Activated T-cell treated with anti-CD3 and anti-CD28 coated beads, Interleukin-2, amount 50 U/mL, for 4 hours (primary cell): ENCODE results near the gene MRAS. TPM values are rescaled to one million over a fixed set of nuclear protein-coding genes. Genes with fewer than 3 reads are reported as not detected.
A peak's percentile ranks its signal among the peaks of the same experiment; 100 is the strongest.

ENCODE experiments used
- ATAC-seq, 2 donors: fragments of 200-7000 bp; cut with Tn5 transposase; one replicate each; pipeline ENCODE4 v1.10.0; 2021
- DNase-seq: peaks from one replicate; pipeline ENCODE4 v3.0.0-alpha.2; 2020
- H3K27me3 Mint-ChIP-seq: one replicate; pipeline ENCODE4 v1.8.0; 2021; ENCODE audit warnings: low read depth, mixed read lengths
- H3K36me3 Mint-ChIP-seq: one replicate; pipeline ENCODE4 v1.8.0; 2022; ENCODE audit warnings: mixed read lengths; ENCODE audit not compliant: insufficient read depth
- H3K4me1 Mint-ChIP-seq: one replicate; pipeline ENCODE4 v1.8.0; 2021; ENCODE audit warnings: low read depth, mixed read lengths
- H3K4me3 Mint-ChIP-seq: one replicate; pipeline ENCODE4 v1.8.0; 2021; ENCODE audit warnings: mild to moderate bottlenecking, moderate library complexity, mixed read lengths
- H3K9me3 Mint-ChIP-seq: one replicate; pipeline ENCODE4 v1.8.0; 2021; ENCODE audit warnings: mixed read lengths
- total RNA-seq, 3 donors: library from RNA; stranded (reverse); gene quantifications; one replicate each; pipeline ENCODE4 v1.2.1, GENCODE V29; 2021

MRAS gene
- total RNA-seq, 3 donors from 2014 or later, result 0.19 to 0.56 (median 0.34) TPM

GRCh38 chr3:138329984-138330293, 18.4 kb upstream of the MRAS start:
- H3K36me3 Mint-ChIP-seq, result no peaks in the 10 kb centered on the region
- ATAC-seq, result no peak
- H3K27me3 Mint-ChIP-seq, result no peaks in the 10 kb centered on the region
- no peak for DNase-seq
- H3K4me1 Mint-ChIP-seq, result peaks cover 18% of the 10 kb centered on the region
- H3K9me3 Mint-ChIP-seq, result no peaks in the 10 kb centered on the region
- peak overlapping the region; percentile 88 for H3K4me3 Mint-ChIP-seq

GRCh38 chr3:138331143-138331894, 17.1 kb upstream of the MRAS start:
- H3K4me1 Mint-ChIP-seq, result peaks cover 18% of the 10 kb centered on the region
- ATAC-seq, result no peak
- no peaks in the 10 kb centered on the region for H3K27me3 Mint-ChIP-seq
- DNase-seq, result no peak
- no peaks in the 10 kb centered on the region for H3K36me3 Mint-ChIP-seq
- no peak overlapping the region for H3K4me3 Mint-ChIP-seq
- H3K9me3 Mint-ChIP-seq, result no peaks in the 10 kb centered on the region

GRCh38 chr3:138332472-138333073, 15.8 kb upstream of the MRAS start:
- H3K36me3 Mint-ChIP-seq, result no peaks in the 10 kb centered on the region
- no peak overlapping the region for H3K4me3 Mint-ChIP-seq
- ATAC-seq (no peak), DNase-seq (no peak)
- no peaks in the 10 kb centered on the region for H3K27me3 Mint-ChIP-seq
- no peaks in the 10 kb centered on the region for H3K9me3 Mint-ChIP-seq
- H3K4me1 Mint-ChIP-seq, result peaks cover 18% of the 10 kb centered on the region

- no peak for ATAC-seq
- Mint-ChIP-seq H3K27me3 (no peaks in the 10 kb centered on the region), H3K36me3 (no peaks in the 10 kb centered on the region), H3K4me3 (no peak overlapping the region), H3K9me3 (no peaks in the 10 kb centered on the region), H3K4me1 (peaks cover 8% of the 10 kb centered on the region)
- DNase-seq, result no peak
These were observed 13.8 kb upstream of the MRAS start for GRCh38 chr3:138334608-138335007.

GRCh38 chr3:138336454-138336999, 11.9 kb upstream of the MRAS start:
- no peak overlapping the region for H3K4me3 Mint-ChIP-seq

GRCh38 chr3:138338244-138338643, 10.1 kb upstream of the MRAS start:
- no peaks in the 10 kb centered on the region for H3K36me3 Mint-ChIP-seq

More at GRCh38 chr3:138336454-138336999, 11.9 kb upstream of the MRAS start:
- Mint-ChIP-seq H3K9me3 (no peaks in the 10 kb centered on the region), H3K4me1 (peaks cover 1% of the 10 kb centered on the region), H3K27me3 (peaks cover 3% of the 10 kb centered on the region), H3K36me3 (no peaks in the 10 kb centered on the region)
- ATAC-seq (no peak), DNase-seq (no peak)

GRCh38 chr3:138338811-138339210, 9.6 kb upstream of the MRAS start:
- ATAC-seq, result no peak

More at GRCh38 chr3:138338244-138338643, 10.1 kb upstream of the MRAS start:
- Mint-ChIP-seq H3K4me3 (no peak overlapping the region), H3K4me1 (no peaks in the 10 kb centered on the region), H3K9me3 (no peaks in the 10 kb centered on the region), H3K27me3 (peaks cover 3% of the 10 kb centered on the region)
- DNase-seq, result no peak
- ATAC-seq, result no peak

GRCh38 chr3:138340511-138340910, 7.9 kb upstream of the MRAS start:
- Mint-ChIP-seq H3K9me3 (no peaks in the 10 kb centered on the region), H3K36me3 (no peaks in the 10 kb centered on the region), H3K4me1 (no peaks in the 10 kb centered on the region), H3K4me3 (no peak overlapping the region), H3K27me3 (peaks cover 8% of the 10 kb centered on the region)
- ATAC-seq (no peak), DNase-seq (no peak)

More at GRCh38 chr3:138338811-138339210, 9.6 kb upstream of the MRAS start:
- Mint-ChIP-seq H3K4me3 (no peak overlapping the region), H3K4me1 (no peaks in the 10 kb centered on the region), H3K9me3 (no peaks in the 10 kb centered on the region), H3K27me3 (peaks cover 3% of the 10 kb centered on the region), H3K36me3 (no peaks in the 10 kb centered on the region)
- DNase-seq, result no peak

GRCh38 chr3:138344754-138345153, 3.6 kb upstream of the MRAS start:
- peaks cover 6% of the 10 kb centered on the region for H3K4me1 Mint-ChIP-seq
- H3K36me3 Mint-ChIP-seq, result no peaks in the 10 kb centered on the region
- ATAC-seq (no peak), DNase-seq (no peak)
- no peaks in the 10 kb centered on the region for H3K9me3 Mint-ChIP-seq
- peaks cover 39% of the 10 kb centered on the region for H3K27me3 Mint-ChIP-seq
- H3K4me3 Mint-ChIP-seq, result no peak overlapping the region

GRCh38 chr3:138348754-138349739, 668 bp downstream of the MRAS start:
- Mint-ChIP-seq H3K36me3 (no peaks in the 10 kb centered on the region), H3K27me3 (peaks cover 37% of the 10 kb centered on the region), H3K4me3 (peak overlapping the region; percentile 35), H3K4me1 (peaks cover 6% of the 10 kb centered on the region), H3K9me3 (no peaks in the 10 kb centered on the region)
- DNase-seq, result no peak
- peak; percentile 27 to 30 for ATAC-seq

- ATAC-seq (no peak), DNase-seq (no peak)
- H3K4me3 Mint-ChIP-seq, result no peak overlapping the region
- peaks cover 35% of the 10 kb centered on the region for H3K27me3 Mint-ChIP-seq
- peaks cover 6% of the 10 kb centered on the region for H3K4me1 Mint-ChIP-seq
- H3K9me3 Mint-ChIP-seq, result no peaks in the 10 kb centered on the region
- no peaks in the 10 kb centered on the region for H3K36me3 Mint-ChIP-seq
These were observed 1.7 kb downstream of the MRAS start for GRCh38 chr3:138349926-138350665.

GRCh38 chr3:138351151-138351550, 2.8 kb downstream of the MRAS start:
- H3K9me3 Mint-ChIP-seq, result no peaks in the 10 kb centered on the region
- peaks cover 6% of the 10 kb centered on the region for H3K4me1 Mint-ChIP-seq
- no peak overlapping the region for H3K4me3 Mint-ChIP-seq
- no peak for ATAC-seq
- H3K27me3 Mint-ChIP-seq, result peaks cover 27% of the 10 kb centered on the region
- no peak for DNase-seq
- no peaks in the 10 kb centered on the region for H3K36me3 Mint-ChIP-seq

GRCh38 chr3:138351916-138352550, 3.7 kb downstream of the MRAS start:
- no peak for DNase-seq
- H3K9me3 Mint-ChIP-seq, result no peaks in the 10 kb centered on the region
- no peaks in the 10 kb centered on the region for H3K36me3 Mint-ChIP-seq
- ATAC-seq, result no peak
- peaks cover 6% of the 10 kb centered on the region for H3K4me1 Mint-ChIP-seq
- H3K4me3 Mint-ChIP-seq, result no peak overlapping the region
- peaks cover 18% of the 10 kb centered on the region for H3K27me3 Mint-ChIP-seq
